ENCODE measurements around the gene OR52D1. TPM values are rescaled to one million over a fixed set of nuclear protein-coding genes. Genes with fewer than 3 reads are reported as not detected.

OR52D1 gene
- not detected for polyA plus RNA-seq (ENCODE audit: insufficient read length in 10 of 10)
- long read RNA-seq, donor 1: 0 reads
- long read RNA-seq, donor 2: 0 reads
- long read RNA-seq, donor 3: 0 reads
- long read RNA-seq, donor 4: 0 reads
- long read RNA-seq, donor 5: 0 reads
- long read RNA-seq, donor 6: 0 reads
- long read RNA-seq, donor 7: 0 reads
- long read RNA-seq, donor 8: 0 reads
- long read RNA-seq, donor 9: 0 reads

- DNase-seq: no peak
Measured at GRCh38 chr11:5488385-5488784, at the start of gene OR52D1. TSS of gene OR52D1 (plus strand) at chr11:5488685. CDS start at chr11:5488707, 22 bp downstream.

DNA sequence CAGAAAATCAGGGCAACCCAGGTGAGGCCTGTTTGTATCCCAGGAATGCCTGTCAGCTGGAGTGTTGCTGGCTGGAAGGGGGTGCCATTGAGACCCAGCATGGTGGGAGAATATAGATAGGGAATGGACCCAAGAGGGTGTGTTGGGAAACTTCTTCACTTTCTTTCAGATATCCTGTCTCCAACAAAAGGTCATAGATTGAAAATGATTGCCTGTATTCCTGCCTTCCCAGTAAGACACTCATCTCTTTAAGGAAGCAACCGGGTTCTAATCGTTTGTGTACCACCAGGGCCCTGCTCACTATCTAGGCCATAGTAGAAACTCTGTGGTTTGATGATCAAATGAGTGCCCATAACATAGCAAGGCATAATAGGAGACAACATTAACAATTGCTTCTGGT is 47.1 kb upstream of the OR52D1 start, which contains the start of gene OR51I1:
Gene OR51I1 (minus strand): TSS at position 101 of the 400 bp plus-strand sequence. CDS start 0 bp downstream, at position 101.
- no peak for DNase-seq

GRCh38 chr11:5443835-5444393 is 44.6 kb upstream of the OR52D1 start:
- no peak for DNase-seq

- DNase-seq: no peak
Measured at GRCh38 chr11:5449023-5449422, 39.5 kb upstream of the OR52D1 start, which contains the start of gene OR51I2. TSS of gene OR51I2 (plus strand) at chr11:5449323. CDS start at chr11:5453489, 4,166 bp downstream.

DNA sequence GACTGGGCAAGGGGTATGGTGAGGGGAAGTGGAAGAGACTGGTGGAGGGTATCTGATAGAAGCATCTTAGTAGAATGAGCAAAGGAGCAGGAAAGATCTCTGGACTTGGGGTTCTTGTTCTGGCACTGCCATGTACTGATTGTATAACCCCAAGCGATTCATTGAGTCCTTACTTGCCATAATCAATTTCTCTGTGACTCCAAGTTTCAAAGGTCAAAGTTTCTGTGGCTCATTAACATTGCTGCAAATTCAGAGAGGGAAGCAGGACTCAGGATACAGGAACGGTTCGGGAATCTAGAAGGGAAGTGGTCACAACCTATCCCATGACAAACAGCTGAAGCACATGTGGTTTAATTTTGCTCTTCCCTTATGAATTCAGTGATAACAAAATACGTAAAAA is 39.1 kb upstream of the OR52D1 start:
- no peak for DNase-seq

DNA sequence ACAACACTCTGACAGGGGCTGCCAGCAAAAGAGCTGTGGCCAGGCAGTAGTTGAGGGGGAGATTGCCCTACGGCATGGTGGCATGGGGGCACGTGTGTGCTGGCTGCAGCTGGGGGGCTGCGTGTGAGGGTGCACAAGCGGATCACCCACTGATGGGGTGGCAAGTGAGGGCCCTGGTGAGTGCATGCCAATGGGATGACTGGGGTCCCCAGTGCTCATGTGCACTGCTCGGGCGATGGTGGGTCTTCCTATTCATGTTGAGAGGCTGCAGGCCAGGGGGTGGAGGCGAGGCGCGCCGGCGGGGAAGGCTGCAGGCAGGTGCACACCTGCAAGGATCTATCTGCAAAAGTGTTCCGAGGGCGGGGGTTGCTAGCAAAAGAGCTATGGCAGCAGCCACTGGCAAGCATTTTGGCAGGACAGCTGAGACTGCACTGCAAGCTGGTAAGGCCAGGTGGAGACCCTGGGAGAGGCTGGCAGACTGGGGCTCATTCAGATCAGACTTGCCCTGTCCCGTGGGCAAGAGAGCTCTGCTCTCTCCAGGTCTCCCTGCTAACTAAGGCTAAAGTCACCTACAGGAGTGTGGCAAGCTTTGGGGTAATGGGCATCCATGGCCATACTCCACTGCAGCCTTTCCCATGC is 27.4 kb upstream of the OR52D1 start:
- DNase-seq: no peak

DNA sequence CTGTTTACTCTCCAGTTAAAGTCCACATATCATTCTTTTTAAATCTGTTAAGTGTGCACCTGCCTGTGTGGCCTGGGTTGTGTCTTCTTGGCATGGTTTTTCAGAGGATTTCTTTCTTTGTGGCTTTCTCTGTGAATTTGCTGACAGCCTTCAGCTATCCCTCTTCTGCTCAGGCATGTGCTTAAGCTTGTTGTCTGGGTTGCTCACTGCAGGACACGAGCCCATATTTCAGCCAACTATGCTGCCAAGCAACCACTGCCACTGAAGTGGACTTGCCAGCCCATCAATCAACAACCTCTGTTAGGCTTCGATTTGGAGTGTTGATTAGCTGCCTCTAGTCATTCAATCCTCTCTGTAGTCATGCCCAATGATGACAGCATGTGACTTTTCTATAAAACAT is 21.0 kb upstream of the OR52D1 start:
- no peak for DNase-seq

DNA sequence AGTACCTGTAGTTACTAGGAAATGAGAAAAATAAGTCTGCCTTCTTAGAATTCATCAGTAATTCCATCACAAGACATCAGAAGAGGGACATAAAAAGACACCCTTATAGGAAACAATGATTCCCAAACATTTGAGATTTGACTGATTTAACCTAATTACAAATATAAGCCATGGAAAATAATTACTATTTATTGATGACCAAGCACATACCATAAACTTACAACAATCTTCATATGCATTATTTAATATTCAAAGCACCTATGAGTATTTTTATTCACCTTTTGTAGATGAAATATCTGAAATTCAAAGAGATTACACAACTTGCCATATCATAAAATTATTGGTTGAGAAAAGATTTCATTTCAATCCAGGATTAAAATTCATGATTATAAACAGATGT is 14.6 kb upstream of the OR52D1 start:
- no peak for DNase-seq

GRCh38 chr11:5476186-5476819 is 12.2 kb upstream of the OR52D1 start:
- peak; percentile 18 to 34 (median 20) for DNase-seq

DNA sequence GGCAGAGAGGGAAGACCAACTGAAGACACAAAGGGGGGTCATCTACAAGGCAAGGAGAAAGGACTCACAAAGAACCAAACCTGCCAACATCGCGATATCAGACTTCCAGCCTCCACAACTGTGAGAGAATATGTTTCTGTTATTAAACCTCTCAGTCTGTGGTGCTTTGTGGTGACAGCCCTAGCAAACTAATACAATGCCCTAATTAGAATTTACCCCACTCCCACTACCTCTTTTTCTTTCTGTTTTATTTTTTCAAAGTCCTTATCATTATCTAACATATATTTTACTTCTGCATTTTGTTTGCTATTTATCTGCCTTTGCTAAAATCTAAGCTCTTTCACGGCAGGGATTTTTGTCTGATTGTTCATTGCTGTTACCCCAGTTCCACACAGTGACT is 2.5 kb upstream of the OR52D1 start:
- DNase-seq: no peak

GRCh38 chr11:5486421-5486820 is 2.1 kb upstream of the OR52D1 start:
- no peak for DNase-seq

DNA sequence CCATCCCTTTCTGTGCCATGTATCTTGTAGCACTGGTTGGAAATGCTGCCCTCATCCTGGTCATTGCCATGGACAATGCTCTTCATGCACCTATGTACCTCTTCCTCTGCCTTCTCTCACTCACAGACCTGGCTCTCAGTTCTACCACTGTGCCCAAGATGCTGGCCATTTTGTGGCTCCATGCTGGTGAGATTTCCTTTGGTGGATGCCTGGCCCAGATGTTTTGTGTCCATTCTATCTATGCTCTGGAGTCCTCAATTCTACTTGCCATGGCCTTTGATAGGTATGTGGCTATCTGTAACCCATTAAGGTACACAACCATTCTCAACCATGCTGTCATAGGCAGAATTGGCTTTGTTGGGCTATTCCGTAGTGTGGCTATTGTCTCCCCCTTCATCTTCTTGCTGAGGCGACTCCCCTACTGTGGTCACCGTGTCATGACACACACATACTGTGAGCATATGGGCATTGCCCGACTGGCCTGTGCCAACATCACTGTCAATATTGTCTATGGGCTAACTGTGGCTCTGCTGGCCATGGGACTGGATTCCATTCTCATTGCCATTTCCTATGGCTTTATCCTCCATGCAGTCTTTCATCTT is 414 bp downstream of the OR52D1 start:
- no peak for DNase-seq

DNA sequence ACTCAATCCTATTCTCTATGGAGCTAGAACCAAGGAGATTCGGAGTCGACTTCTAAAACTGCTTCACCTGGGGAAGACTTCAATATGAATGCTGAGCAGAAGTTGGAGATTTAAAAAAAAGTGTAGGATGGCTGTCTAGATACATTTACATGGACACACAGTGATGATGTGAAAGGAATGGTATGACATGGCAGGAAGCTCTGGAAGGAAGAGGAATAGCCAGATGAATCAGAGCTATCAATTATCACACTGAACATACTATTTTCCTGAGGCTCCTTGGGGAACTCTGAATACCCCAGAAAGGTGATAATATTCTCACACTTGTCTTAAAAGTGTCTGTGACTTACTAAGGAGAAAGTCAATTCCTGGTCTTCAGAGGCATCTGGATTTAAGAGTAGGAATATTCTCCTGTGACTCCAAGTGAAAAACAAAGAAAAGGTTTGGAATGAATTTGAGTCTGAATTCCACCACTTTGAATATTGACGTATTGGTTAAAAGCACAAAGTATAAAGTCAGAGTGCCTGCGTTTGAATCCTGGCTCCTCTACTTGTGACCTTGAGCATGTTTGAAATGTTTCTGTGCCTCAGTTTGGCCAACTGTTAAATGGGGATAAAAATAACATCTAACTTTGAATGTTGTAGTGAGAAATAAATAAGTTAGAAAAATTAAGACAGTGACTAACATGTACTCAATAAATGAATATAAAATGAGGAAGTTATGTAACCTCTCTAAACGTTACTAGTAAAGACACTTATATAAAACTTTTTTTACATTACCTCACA is 1.3 kb downstream of the OR52D1 start:
- DNase-seq: peak in 1 of 3 donors; percentile 7

DNA sequence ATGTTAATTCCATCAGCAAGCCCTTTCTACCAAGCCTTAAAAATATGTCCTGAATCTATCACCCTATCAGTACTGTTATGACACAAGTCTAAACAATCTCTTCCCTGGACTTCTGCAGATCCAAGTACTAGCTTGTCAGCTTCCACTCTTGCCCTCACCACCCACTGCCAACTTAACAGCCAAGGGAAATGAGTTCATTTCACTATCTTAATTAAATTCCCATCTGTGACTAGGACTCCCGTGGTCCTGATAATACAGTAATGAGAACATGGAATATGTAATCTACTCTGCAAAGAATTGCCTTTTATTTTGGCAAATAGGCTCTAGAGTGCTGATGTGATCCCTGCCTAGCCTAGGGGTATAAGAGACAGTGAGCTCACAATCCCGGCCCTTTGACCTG is 11.2 kb downstream of the OR52D1 start:
- DNase-seq: no peak

- no peak for DNase-seq
Measured at GRCh38 chr11:5500393-5500801, 11.9 kb downstream of the OR52D1 start.

DNA sequence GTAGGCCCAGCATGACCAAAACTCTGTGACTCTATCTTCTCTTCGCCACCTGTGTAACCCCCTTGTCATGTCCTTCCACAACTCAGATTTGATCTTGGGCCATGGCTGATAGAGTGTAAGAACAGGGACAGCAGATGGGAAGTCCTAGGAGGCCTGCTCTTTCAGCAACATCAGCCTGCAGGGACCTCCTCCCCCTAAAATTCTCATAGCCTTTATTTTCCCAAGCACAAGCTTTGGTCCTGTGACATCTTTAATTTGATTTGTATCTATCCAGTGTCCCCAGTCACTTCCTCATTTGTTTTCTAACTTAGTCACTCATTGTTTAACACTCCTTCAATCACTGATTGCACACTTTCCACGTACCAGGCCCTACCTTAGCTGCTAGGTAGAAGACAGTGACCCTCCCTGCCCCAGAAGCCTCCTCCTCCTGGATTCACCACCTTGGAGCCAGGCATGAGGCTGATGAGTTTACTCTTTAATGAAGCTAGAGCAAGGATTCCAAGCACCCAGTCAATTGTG is 16.0 kb downstream of the OR52D1 start:
- no peak for DNase-seq

GRCh38 chr11:5505363-5506048 is 17.0 kb downstream of the OR52D1 start:
- no peak for DNase-seq

DNA sequence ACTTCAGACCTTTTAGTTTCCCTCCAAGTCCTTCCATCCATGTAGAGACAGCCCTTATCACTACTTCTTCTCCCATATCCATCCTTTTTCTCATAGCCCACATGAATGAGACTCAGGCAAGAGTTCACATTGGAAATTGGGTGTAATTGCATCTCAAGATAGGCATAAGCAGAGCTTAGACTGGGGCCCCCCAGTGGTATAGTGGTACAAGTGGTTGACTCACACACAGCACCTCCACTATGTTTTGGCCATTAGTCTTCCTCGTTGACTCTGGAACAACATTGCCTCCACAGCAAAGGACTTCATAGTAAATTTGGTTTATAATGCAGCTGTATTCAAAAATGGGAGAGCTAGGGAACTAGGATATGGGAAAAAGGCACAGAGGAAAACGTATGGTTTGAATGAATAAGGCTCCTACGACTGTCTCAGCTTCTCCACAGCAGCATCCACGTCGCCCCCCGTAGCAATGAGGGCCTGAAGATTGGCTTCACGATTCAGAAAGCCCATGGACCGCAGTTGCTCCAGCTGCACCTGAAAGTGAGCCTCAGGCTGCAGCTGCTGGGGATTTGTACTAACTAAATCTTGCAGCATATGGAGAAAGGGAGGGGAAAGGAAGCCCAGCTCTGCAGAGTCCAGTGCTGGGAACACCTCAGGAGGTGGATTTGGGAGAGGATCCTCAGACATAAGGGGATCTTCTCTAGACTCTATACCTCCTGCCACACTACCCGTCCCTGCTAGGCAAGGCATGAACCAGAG is 18.9 kb downstream of the OR52D1 start:
- no peak for DNase-seq

- peak in 2 of 3 donors; percentile 18 to 19 for DNase-seq
Measured at GRCh38 chr11:5507933-5508305, 19.4 kb downstream of the OR52D1 start.

DNA sequence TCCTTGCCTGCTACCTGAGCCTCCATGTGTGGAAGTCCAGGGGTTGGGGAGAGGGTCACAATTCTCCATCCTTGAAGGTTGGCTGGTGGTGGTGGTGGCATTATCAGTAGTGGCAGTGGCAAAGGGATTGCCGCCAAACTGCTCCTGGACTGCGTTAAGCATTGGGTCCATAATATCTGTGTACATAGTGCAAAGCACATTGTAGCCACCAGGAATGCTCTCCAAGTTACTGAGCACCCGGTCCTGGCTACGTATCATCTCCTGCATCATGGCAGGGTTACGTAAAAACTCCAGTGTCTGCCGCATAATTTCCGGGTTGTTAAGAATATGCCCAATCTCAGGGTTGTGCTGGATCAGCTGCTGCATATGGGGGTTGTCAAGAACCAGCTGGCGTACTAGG is 20.1 kb downstream of the OR52D1 start:
- no peak for DNase-seq
